Epithelial cell of proximal tubule (primary cell): Measurements from ENCODE around the gene GTF2E1. TPM values are rescaled to one million over a fixed set of nuclear protein-coding genes. Genes with fewer than 3 reads are reported as not detected.

Experiments
- DNase-seq: peaks from one replicate; pipeline ENCODE4 v3.0.0-alpha.2; 2011; ENCODE audit warnings: low read depth
- H3K4me3 ChIP-seq: 2 replicates; pipeline ENCODE4 v1.5.1; 2011; ENCODE audit warnings: low read depth, mild to moderate bottlenecking, low read length
- CTCF ChIP-seq: conservative IDR thresholded peaks from 2 replicates; pipeline ENCODE4 v1.5.1; 2012; ENCODE audit warnings: low read depth, mild to moderate bottlenecking, low read length
- total RNA-seq: library from RNA; depleted of rRNA; stranded (reverse); fragments of >200 nt; gene quantifications from 2 replicates; pipeline ENCODE4 v1.2.3, GENCODE V29; 2015

The GTF2E1 gene
- total RNA-seq, 1 donor from 2014 or later, result 17.5 TPM

- no peak overlapping the region for H3K4me3 ChIP-seq
- TF ChIP-seq CTCF, result no peak
- no peak for DNase-seq
Measured at GRCh38 chr3:120766576-120766975, 24.0 kb downstream of the GTF2E1 start.

GRCh38 chr3:120767106-120767505, 24.6 kb downstream of the GTF2E1 start:
- H3K4me3 ChIP-seq, result no peak overlapping the region
- TF ChIP-seq CTCF, result no peak
- no peak for DNase-seq

GRCh38 chr3:120769436-120769835, 26.9 kb downstream of the GTF2E1 start:
- no peak for TF ChIP-seq CTCF
- H3K4me3 ChIP-seq, result no peak overlapping the region
- no peak for DNase-seq

- no peak overlapping the region for H3K4me3 ChIP-seq
- DNase-seq, result no peak
- TF ChIP-seq CTCF, result no peak
Measured at GRCh38 chr3:120770891-120771290, 28.3 kb downstream of the GTF2E1 start.

GRCh38 chr3:120772081-120772480, 29.5 kb downstream of the GTF2E1 start:
- no peak for TF ChIP-seq CTCF
- H3K4me3 ChIP-seq, result no peak overlapping the region
- DNase-seq, result no peak

GRCh38 chr3:120773932-120774331, 31.4 kb downstream of the GTF2E1 start:
- DNase-seq, result no peak
- no peak for TF ChIP-seq CTCF
- H3K4me3 ChIP-seq, result no peak overlapping the region

- no peak for DNase-seq
- H3K4me3 ChIP-seq, result no peak overlapping the region
- TF ChIP-seq CTCF, result no peak
Measured at GRCh38 chr3:120775411-120775810, 32.9 kb downstream of the GTF2E1 start.
